H1 (cell line): ENCODE measurements around the gene CTNNA3. TPM values are rescaled to one million over a fixed set of nuclear protein-coding genes. Genes with fewer than 3 reads are reported as not detected.

ENCODE experiments used
- CTCF ChIA-PET: fragments of 300-600 bp; sonication (Branson Sonifier 250); formaldehyde crosslinking; loops from one replicate; lab custom pipeline; 2021; ENCODE audit not compliant: partially characterized antibody; lab: Charles Lee
- POLR2A ChIA-PET: fragments of 300-600 bp; sonication (Branson Sonifier 250); formaldehyde crosslinking; loops from one replicate; lab custom pipeline; 2021; ENCODE audit warnings: inconsistent platforms; ENCODE audit not compliant: partially characterized antibody; lab: Charles Lee
- DNase-seq, 2 experiments: peaks; one replicate each; pipeline versions ENCODE4 v3.0.0 to v3.0.0-alpha.2; 2010 to 2022; ENCODE audit warnings: low spot score in 2 of 2, low read depth in 1 of 2, mixed read lengths in 1 of 2
- FAIRE-seq: peaks from 2 replicates; lab custom pipeline; 2011; peaks lifted over from hg19 to GRCh38; lab: Jason Lieb, UNC
- H2AFZ ChIP-seq: 2 replicates; pipeline ENCODE4 v1.8.1; 2012; ENCODE audit warnings: low read length, inconsistent platforms
- H2AK5ac ChIP-seq: 2 replicates; pipeline ENCODE4 v1.6.1; 2013; ENCODE audit warnings: low read depth, low read length
- H2BK120ac ChIP-seq: replicated peaks from 2 replicates; pipeline ENCODE3; 2013; ENCODE audit warnings: low read depth, low read length, inconsistent platforms
- H2BK12ac ChIP-seq: 2 replicates; pipeline ENCODE4 v1.6.1; 2013; ENCODE audit warnings: low read depth, low read length
- H2BK15ac ChIP-seq: 2 replicates; pipeline ENCODE4 v1.6.1; 2013; ENCODE audit warnings: low read length
- H2BK20ac ChIP-seq: 2 replicates; pipeline ENCODE4 v1.6.1; 2013; ENCODE audit warnings: low read length
- H2BK5ac ChIP-seq: 2 replicates; pipeline ENCODE4 v1.6.1; 2013; ENCODE audit warnings: low read depth, low read length
- H3K14ac ChIP-seq: 2 replicates; pipeline ENCODE4 v1.6.1; 2013; ENCODE audit warnings: inconsistent platforms; ENCODE audit not compliant: insufficient read length
- H3K18ac ChIP-seq: 2 replicates; pipeline ENCODE4 v1.6.1; 2013; ENCODE audit warnings: low read length; ENCODE audit errors: extremely low read depth
- H3K23ac ChIP-seq: 2 replicates; pipeline ENCODE4 v1.6.1; 2013; ENCODE audit warnings: inconsistent platforms; ENCODE audit not compliant: insufficient read length
- H3K23me2 ChIP-seq: 2 replicates; pipeline ENCODE4 v1.6.1; 2013; ENCODE audit warnings: low read depth, low read length
- H3K27ac ChIP-seq: 2 replicates; pipeline ENCODE4 v1.6.1; 2011; ENCODE audit warnings: low read depth, low read length, inconsistent platforms
- H3K27me3 ChIP-seq, 4 experiments: replicated peaks in 1 of 4; 1 replicate in 1 of 4; 2 replicates in 3 of 4; pipeline versions ENCODE4 v1.6.1 to v1.8.1; 2011 to 2013; ENCODE audit warnings: low read length in 3 of 4, mild to moderate bottlenecking in 3 of 4, inconsistent platforms in 2 of 4, mixed read lengths in 2 of 4, moderate library complexity in 1 of 4; ENCODE audit not compliant: control insufficient read depth in 3 of 4, insufficient read depth in 3 of 4; ENCODE audit errors: extremely low read depth in 1 of 4
- H3K36me3 ChIP-seq, 4 experiments: 2 replicates each; pipeline versions ENCODE4 v1.6.1 to v1.8.1; 2011 to 2013; ENCODE audit warnings: mild to moderate bottlenecking in 4 of 4, low read length in 3 of 4, moderate library complexity in 2 of 4, control low read depth in 1 of 4, inconsistent platforms in 1 of 4; ENCODE audit not compliant: insufficient read depth in 4 of 4, control insufficient read depth in 2 of 4
- H3K4ac ChIP-seq: replicated peaks from 2 replicates; pipeline ENCODE3; 2013; ENCODE audit warnings: low read length, low read depth, mixed read lengths, inconsistent platforms; ENCODE audit not compliant: insufficient read length
- H3K4me1 ChIP-seq, 4 experiments: replicated peaks in 1 of 4; 1 replicate in 1 of 4; 2 replicates in 3 of 4; pipeline versions ENCODE4 v1.6.1 to v1.8.1; 2011 to 2013; ENCODE audit warnings: low read length in 3 of 4, inconsistent platforms in 2 of 4, mixed read lengths in 1 of 4; ENCODE audit not compliant: insufficient read depth in 4 of 4, control insufficient read depth in 3 of 4
- H3K4me2 ChIP-seq, 2 experiments: 2 replicates each; pipeline versions ENCODE4 v1.6.1 to v1.8.1; 2011 to 2013; ENCODE audit warnings: low read depth in 2 of 2, low read length in 2 of 2, control low read depth in 1 of 2, inconsistent platforms in 1 of 2, mild to moderate bottlenecking in 1 of 2; ENCODE audit not compliant: insufficient read depth in 1 of 2
- H3K4me3 ChIP-seq, 4 experiments: fragments of 200-600, 300-600 bp in 1 of 4; sonication (generic), shearing (Covaris generic), sonication (Bioruptor Twin) in 1 of 4; 2 replicates each; pipeline versions ENCODE4 v1.5.1 to v1.8.1; 2011 to 2016; ENCODE audit warnings: low read length in 4 of 4, low read depth in 3 of 4, control low read depth in 2 of 4, inconsistent platforms in 2 of 4, mild to moderate bottlenecking in 2 of 4, mixed read lengths in 1 of 4, moderate library complexity in 1 of 4; ENCODE audit not compliant: insufficient read depth in 2 of 4; ENCODE audit errors: extremely low read depth in 1 of 4
- H3K56ac ChIP-seq: replicated peaks from 2 replicates; pipeline ENCODE3; 2013; ENCODE audit warnings: low read depth, mild to moderate bottlenecking, mixed read lengths, low read length, inconsistent platforms; ENCODE audit not compliant: insufficient read length
- H3K79me1 ChIP-seq: 2 replicates; pipeline ENCODE4 v1.6.1; 2013; ENCODE audit warnings: low read depth, low read length, control low read depth
- H3K79me2 ChIP-seq, 2 experiments: 2 replicates each; pipeline versions ENCODE4 v1.6.1 to v1.8.1; 2012 to 2013; ENCODE audit warnings: low read length in 2 of 2, mild to moderate bottlenecking in 2 of 2, inconsistent platforms in 1 of 2; ENCODE audit not compliant: insufficient read depth in 2 of 2, control insufficient read depth in 1 of 2
- H3K9ac ChIP-seq, 4 experiments: replicated peaks in 1 of 4; 1 replicate in 1 of 4; 2 replicates in 3 of 4; pipeline versions ENCODE4 v1.6.1 to v1.8.1; 2011 to 2013; ENCODE audit warnings: low read depth in 3 of 4, low read length in 3 of 4, control low read depth in 2 of 4, mild to moderate bottlenecking in 2 of 4, moderate library complexity in 2 of 4, inconsistent platforms in 1 of 4; ENCODE audit errors: extremely low read depth in 1 of 4
- H3K9me3 ChIP-seq, 2 experiments: 2 replicates each; pipeline versions ENCODE4 v1.6.1 to v1.8.1; 2012 to 2013; ENCODE audit warnings: mild to moderate bottlenecking in 2 of 2, moderate library complexity in 2 of 2, control low read depth in 1 of 2, inconsistent platforms in 1 of 2, low read depth in 1 of 2, low read length in 1 of 2, mixed read lengths in 1 of 2; ENCODE audit not compliant: insufficient read depth in 2 of 2
- H4K20me1 ChIP-seq, 2 experiments: replicated peaks in 1 of 2; 2 replicates each; pipeline versions ENCODE3 to v1.8.1; 2011 to 2013; ENCODE audit warnings: inconsistent platforms in 2 of 2, low read length in 2 of 2, mild to moderate bottlenecking in 1 of 2; ENCODE audit not compliant: insufficient read depth in 2 of 2, control insufficient read depth in 1 of 2
- H4K5ac ChIP-seq: 2 replicates; pipeline ENCODE4 v1.6.1; 2013; ENCODE audit warnings: low read length, low read depth, mixed read lengths, inconsistent platforms; ENCODE audit not compliant: insufficient read length
- H4K8ac ChIP-seq: 2 replicates; pipeline ENCODE4 v1.8.0; 2013; ENCODE audit warnings: mild to moderate bottlenecking, moderate library complexity, low read length, inconsistent platforms; ENCODE audit not compliant: insufficient read depth; ENCODE audit errors: extremely low read depth
- H4K91ac ChIP-seq: replicated peaks from 2 replicates; pipeline ENCODE3; 2013; ENCODE audit warnings: low read length, mixed read lengths, inconsistent platforms; ENCODE audit not compliant: insufficient read length
- CBX8 ChIP-seq: fragments of 300-800, 300-1000 bp; sonication (generic); IDR thresholded peaks from 2 replicates; pipeline ENCODE4 v1.7.1; 2016; ENCODE audit warnings: low read depth, low read length, borderline replicate concordance
- EP300 ChIP-seq, 2 experiments: IDR thresholded peaks; 1 replicate in 1 of 2; 2 replicates in 1 of 2; pipeline ENCODE4 v1.6.1; 2011 to 2012; ENCODE audit warnings: low read depth in 2 of 2, low read length in 2 of 2, mild to moderate bottlenecking in 2 of 2, borderline replicate concordance in 1 of 2, inconsistent platforms in 1 of 2, moderate library complexity in 1 of 2
- TEAD4 ChIP-seq: IDR thresholded peaks from 2 replicates; pipeline ENCODE4 v1.6.1; 2012; ENCODE audit warnings: low read depth, low read length, inconsistent platforms, mixed read lengths
- WGBS, 2 experiments: shearing (Covaris generic) in 1 of 2; methylation state at CpG; one replicate each; pipeline versions ENCODE4 v1.1.6 to v1.1.7; 2013 to 2015; ENCODE audit warnings: low lambda C conversion rate in 2 of 2, mixed read lengths in 2 of 2, inconsistent platforms in 1 of 2, low coverage in 1 of 2, missing lambda C conversion rate in 1 of 2; ENCODE audit not compliant: insufficient replicate concordance in 2 of 2, insufficient coverage in 1 of 2, insufficient read length in 1 of 2; ENCODE audit errors: extremely low coverage in 1 of 2, missing lambda C conversion rate in 1 of 2; 5-methylcytosine and 5-hydroxymethylcytosine counted together
- polyA plus RNA-seq, 7 experiments: library from polyadenylated mRNA; depleted of rRNA in 3 of 7; stranded (reverse) in 5 of 7; unstranded in 2 of 7; fragments of >200 nt in 5 of 7; fragments of 200-250 nt in 2 of 7; gene quantifications; 1 replicate in 5 of 7; 2 replicates in 1 of 7; 4 replicates in 1 of 7; pipeline versions ENCODE4 v1.2.1 to v1.2.3, GENCODE V29; 2011 to 2013; ENCODE audit warnings: missing spikeins in 2 of 7, mixed read lengths in 2 of 7
- total RNA-seq: library from RNA; stranded (reverse); fragmentation: NEBNext Ultra II Directional; extraction: Animal tissue kit (Norgen Biotek cat#: 25700); gene quantifications from 2 replicates; pipeline ENCODE4 v1.2.1, GENCODE V29; 2021

The CTNNA3 gene
- total and polyA plus RNA-seq, 2 of the 8 experiments (the other 6 are each of a cell fraction or from before 2014, with no cell fraction given): 1.3 to 1.5 TPM

DNA sequence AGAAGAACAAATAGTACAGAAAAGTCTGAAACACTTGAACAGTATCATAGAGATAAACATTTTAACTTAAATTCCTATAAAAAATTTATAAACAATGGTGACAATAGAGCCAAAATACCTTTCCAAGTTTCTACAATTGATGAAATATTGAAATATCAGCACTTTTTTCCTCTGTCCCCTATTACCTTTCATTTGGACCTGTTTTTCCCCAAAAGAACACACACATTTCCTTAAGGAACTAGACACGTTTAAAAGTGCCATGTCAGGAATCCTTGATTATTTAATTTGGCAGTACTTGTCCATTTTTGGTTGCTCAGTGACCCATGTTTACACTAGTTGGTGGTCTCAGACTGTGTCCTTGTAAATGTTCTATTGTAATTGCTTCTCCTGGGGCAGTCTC, 162.6 kb downstream of the CTNNA3 start:
- Histone ChIP-seq H3K4ac (no peak overlapping the region), H2BK120ac (no peak overlapping the region), H2AFZ (no peak overlapping the region), H2BK20ac (no peak overlapping the region), H2BK12ac (no peak overlapping the region), H3K56ac (no peak overlapping the region), H3K9ac (no peak overlapping the region), H3K4me3 (no peak overlapping the region), H2BK5ac (no peak overlapping the region), H3K14ac (no peak overlapping the region), H2BK15ac (no peak overlapping the region), H3K23ac (no peak overlapping the region), H4K91ac (no peak overlapping the region), H3K27ac (no peak overlapping the region), H3K9me3 (peaks cover 0 to 2% of the 10 kb centered on the region in 2 experiments; a peak in 1 of 4 replicates), H3K79me2 (no peaks in the 10 kb centered on the region), H3K23me2 (no peaks in the 10 kb centered on the region), H3K27me3 (no peaks in the 10 kb centered on the region), H4K20me1 (no peaks in the 10 kb centered on the region), H2AK5ac (no peak overlapping the region), H4K5ac (no peak overlapping the region), H3K36me3 (no peaks in the 10 kb centered on the region), H3K18ac (no peak overlapping the region), H3K4me1 (no peaks in the 10 kb centered on the region), H4K8ac (no peak overlapping the region), H3K79me1 (no peaks in the 10 kb centered on the region), H3K4me2 (no peak overlapping the region)
- FAIRE-seq (no peak), DNase-seq (no peak)
- CTCF ChIA-PET: no interaction called here
- POLR2A ChIA-PET: no interaction called here
- WGBS, 2 experiments: 89% methylated on average over 1 of the region's 1 CpG; no CpG with 5 or more reads in 1 of the 2 experiments
- TF ChIP-seq TEAD4 (no peak), CBX8 (no peak), EP300 (IDR thresholded peaks at IDR 0.05; ENCODE audit: borderline replicate concordance in 1 of 2, low read depth in 2 of 2, low read length in 2 of 2) (no peak)
